ENCODE data around the gene SCO2.

The SCO2 gene

GRCh38 chr22:50498322-50498890 lies 27.0 kb downstream of the SCO2 start:
- DNase-seq: peak; percentile 48
- peaks cover 9% of the 10 kb centered on the region for H3K36me3 ChIP-seq (replicated peaks)
- peak; percentile 87 for TF ChIP-seq CTCF (IDR thresholded peaks at IDR 0.05; ENCODE audit: low read depth, low read length, missing control alignments)
- in situ Hi-C loops (cut with HindIII; ENCODE audit: low pct_ligation_motif_present, low sequenced_read_pairs): no loop called here
- H3K4me3 ChIP-seq (ENCODE audit: low read depth, low read length): no peak overlapping the region
- H3K27me3 ChIP-seq (replicated peaks): no peaks in the 10 kb centered on the region
- H3K27ac ChIP-seq: no peak overlapping the region

DNA sequence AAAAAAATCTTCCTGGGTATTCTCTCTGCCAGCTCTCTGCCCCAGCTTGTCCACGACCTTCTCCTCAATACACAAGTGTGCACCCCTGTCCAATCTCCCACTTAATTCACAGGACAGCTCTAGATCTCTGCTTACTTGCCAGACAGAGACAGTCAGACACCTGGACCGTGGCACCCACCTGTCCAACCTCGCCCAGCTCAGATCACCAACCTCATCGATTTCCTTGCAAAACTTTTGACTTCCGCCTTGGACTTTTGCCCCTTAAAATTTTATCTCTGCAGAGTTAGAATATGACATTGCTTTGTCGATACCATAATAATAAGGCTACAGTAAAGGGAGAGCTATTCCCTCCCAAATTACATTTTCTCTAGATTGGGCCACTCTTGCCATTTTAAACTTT lies 28.3 kb downstream of the SCO2 start:
- in situ Hi-C loops (cut with HindIII; ENCODE audit: low pct_ligation_motif_present, low sequenced_read_pairs): no loop called here
- DNase-seq: no peak

GRCh38 chr22:50490531-50491308 lies 34.7 kb downstream of the SCO2 start:
- in situ Hi-C loops (cut with HindIII; ENCODE audit: low pct_ligation_motif_present, low sequenced_read_pairs): no loop called here
- Histone ChIP-seq H3K27me3 (replicated peaks) (no peaks in the 10 kb centered on the region), H3K27ac (no peak overlapping the region), H3K4me3 (ENCODE audit: low read depth, low read length) (no peak overlapping the region), H3K36me3 (replicated peaks) (no peaks in the 10 kb centered on the region)
- TF ChIP-seq CTCF (IDR thresholded peaks at IDR 0.05; ENCODE audit: low read depth, low read length, missing control alignments): no peak
- no peak for DNase-seq

More for the DNA sequence above, 28.3 kb downstream of the SCO2 start:
- no peak for TF ChIP-seq CTCF (IDR thresholded peaks at IDR 0.05; ENCODE audit: low read depth, low read length, missing control alignments)
- no peak overlapping the region for H3K4me3 ChIP-seq (ENCODE audit: low read depth, low read length)
- no peaks in the 10 kb centered on the region for H3K27me3 ChIP-seq (replicated peaks)
- H3K27ac ChIP-seq: no peak overlapping the region
- no peaks in the 10 kb centered on the region for H3K36me3 ChIP-seq (replicated peaks)

DNA sequence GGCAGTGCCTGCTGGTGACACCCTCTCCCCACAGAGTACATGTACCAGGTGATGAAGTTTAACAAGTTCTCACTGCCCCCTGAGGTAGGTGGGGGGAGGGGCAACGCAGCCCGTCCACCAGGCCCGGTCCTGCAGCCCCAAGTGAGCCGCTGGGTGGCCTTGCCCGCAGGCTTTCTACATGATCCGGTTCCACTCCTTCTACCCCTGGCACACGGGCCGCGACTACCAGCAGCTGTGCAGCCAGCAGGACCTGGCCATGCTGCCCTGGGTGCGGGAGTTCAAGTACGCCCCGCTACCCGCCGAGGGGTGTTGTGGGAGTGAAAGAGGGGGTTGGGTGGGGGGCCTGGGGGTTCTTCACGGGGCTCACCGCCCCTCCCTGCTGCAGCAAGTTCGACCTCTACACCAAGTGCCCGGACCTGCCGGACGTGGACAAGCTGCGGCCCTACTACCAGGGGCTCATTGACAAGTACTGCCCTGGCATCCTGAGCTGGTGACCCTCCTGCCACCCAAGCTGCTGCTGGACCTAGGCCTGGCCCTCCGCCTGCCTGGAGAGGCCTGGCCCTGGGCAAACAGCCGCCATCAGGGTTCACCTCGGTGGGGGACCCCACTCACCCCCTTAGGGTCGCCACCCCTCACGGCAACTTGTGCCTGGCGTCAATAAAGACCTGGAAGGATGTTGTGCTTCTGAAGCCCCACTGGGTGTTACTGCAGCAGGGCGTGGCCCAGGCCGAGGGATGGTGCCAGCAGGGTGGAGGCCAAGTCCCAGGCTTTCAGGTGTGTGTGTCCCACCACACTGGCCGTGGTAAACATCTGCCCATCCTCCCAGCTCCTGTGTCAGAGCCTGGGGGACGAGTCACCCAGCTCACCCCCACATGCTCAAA lies 35.8 kb downstream of the SCO2 start:
- in situ Hi-C loops (cut with HindIII; ENCODE audit: low pct_ligation_motif_present, low sequenced_read_pairs): no loop called here
- TF ChIP-seq CTCF (IDR thresholded peaks at IDR 0.05; ENCODE audit: low read depth, low read length, missing control alignments): no peak
- no peak overlapping the region for H3K4me3 ChIP-seq (ENCODE audit: low read depth, low read length)
- no peak for DNase-seq
- H3K36me3 ChIP-seq (replicated peaks): no peaks in the 10 kb centered on the region
- H3K27me3 ChIP-seq (replicated peaks): no peaks in the 10 kb centered on the region
- H3K27ac ChIP-seq: no peak overlapping the region

DNA sequence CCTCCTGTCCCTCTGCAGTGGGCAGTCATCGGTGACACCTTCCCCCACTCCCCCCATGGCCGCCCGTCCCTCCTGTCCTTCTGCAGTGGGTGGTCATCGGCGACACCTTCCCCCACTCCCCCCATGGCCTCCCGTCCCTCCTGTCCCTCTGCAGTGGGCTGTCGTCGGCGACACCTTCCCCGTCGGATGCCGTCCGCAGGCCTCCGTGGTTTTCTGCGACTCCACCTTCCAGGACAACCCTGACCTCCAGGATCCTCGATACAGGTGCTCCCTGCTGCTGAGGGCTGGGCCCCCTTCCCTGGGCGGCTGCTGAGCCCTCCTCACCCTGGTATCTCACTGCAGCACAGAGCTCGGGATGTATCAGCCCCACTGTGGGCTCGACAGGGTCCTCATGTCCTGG lies 36.5 kb downstream of the SCO2 start:
- no peak for DNase-seq
- in situ Hi-C loops (cut with HindIII; ENCODE audit: low pct_ligation_motif_present, low sequenced_read_pairs): no loop called here
- Histone ChIP-seq H3K27me3 (replicated peaks) (no peaks in the 10 kb centered on the region), H3K27ac (no peak overlapping the region), H3K4me3 (ENCODE audit: low read depth, low read length) (no peak overlapping the region), H3K36me3 (replicated peaks) (no peaks in the 10 kb centered on the region)
- no peak for TF ChIP-seq CTCF (IDR thresholded peaks at IDR 0.05; ENCODE audit: low read depth, low read length, missing control alignments)
